Activated CD4-positive, alpha-beta T cell treated with anti-CD3 and anti-CD28 coated beads, Interleukin-2, amount 50 U/mL, for 1 hour (primary cell): ENCODE results near the gene MOV10L1.

Source experiments
- DNase-seq: peaks from one replicate; pipeline ENCODE4 v3.0.0-alpha.2; 2020

The MOV10L1 gene

GRCh38 chr22:50177537-50178470 lies 88.0 kb downstream of the MOV10L1 start:
- no peak for DNase-seq

GRCh38 chr22:50178471-50178864 lies 88.7 kb downstream of the MOV10L1 start:
- no peak for DNase-seq

- no peak for DNase-seq
Observed at GRCh38 chr22:50178871-50179869, 89.4 kb downstream of the MOV10L1 start.

GRCh38 chr22:50179937-50180726 lies 90.3 kb downstream of the MOV10L1 start:
- DNase-seq, result no peak

GRCh38 chr22:50180727-50181521 lies 91.1 kb downstream of the MOV10L1 start:
- DNase-seq, result no peak

- no peak for DNase-seq
Observed at GRCh38 chr22:50182176-50183081, 92.6 kb downstream of the MOV10L1 start.

GRCh38 chr22:50183141-50183971 lies 93.5 kb downstream of the MOV10L1 start:
- no peak for DNase-seq

- no peak for DNase-seq
Observed at GRCh38 chr22:50184004-50184901, 94.4 kb downstream of the MOV10L1 start.

GRCh38 chr22:50184902-50185374 lies 95.1 kb downstream of the MOV10L1 start:
- no peak for DNase-seq

GRCh38 chr22:50185375-50186087 lies 95.7 kb downstream of the MOV10L1 start, which contains the start of gene TRABD:
Gene TRABD (plus strand): TSS chr22:50185913. CDS start chr22:50193061, 7,148 bp downstream.
- peak; percentile 86 for DNase-seq

GRCh38 chr22:50186181-50186714 lies 96.4 kb downstream of the MOV10L1 start:
- DNase-seq, result no peak

- DNase-seq, result no peak
Observed at GRCh38 chr22:50186761-50187523, 97.1 kb downstream of the MOV10L1 start.

GRCh38 chr22:50188356-50188755 lies 98.5 kb downstream of the MOV10L1 start:
- no peak for DNase-seq

- DNase-seq, result no peak
Observed at GRCh38 chr22:50189184-50189848, 99.5 kb downstream of the MOV10L1 start.

- no peak for DNase-seq
Observed at GRCh38 chr22:50189849-50190181, 100.0 kb downstream of the MOV10L1 start.
